NCI-H510A (cell line): ENCODE data around the gene TRAPPC14.
A peak's percentile ranks its signal among the peaks of the same experiment; 100 is the strongest.
"Not testable (repeated sequence)": the region's sequence is repeated elsewhere in the genome, so short reads cannot be mapped to it uniquely, and the experiment has no call there.

ENCODE experiments used
- DNase-seq: peaks from one replicate; lab custom pipeline; 2025; lab: John Stamatoyannopoulos, UW

TRAPPC14 gene

GRCh38 chr7:100158229-100159098 is at the start of gene TRAPPC14:
TSS of gene TRAPPC14 (minus strand) at chr7:100158723. CDS start at chr7:100158499, 224 bp downstream.
- DNase-seq: peak; percentile 77

- no peak for DNase-seq
Measured at GRCh38 chr7:100204454-100204853, 45.9 kb upstream of the TRAPPC14 start.

- no peak for DNase-seq
Measured at GRCh38 chr7:100200693-100201092, 42.2 kb upstream of the TRAPPC14 start.

GRCh38 chr7:100198266-100198665 is 39.7 kb upstream of the TRAPPC14 start:
- no peak for DNase-seq

DNA sequence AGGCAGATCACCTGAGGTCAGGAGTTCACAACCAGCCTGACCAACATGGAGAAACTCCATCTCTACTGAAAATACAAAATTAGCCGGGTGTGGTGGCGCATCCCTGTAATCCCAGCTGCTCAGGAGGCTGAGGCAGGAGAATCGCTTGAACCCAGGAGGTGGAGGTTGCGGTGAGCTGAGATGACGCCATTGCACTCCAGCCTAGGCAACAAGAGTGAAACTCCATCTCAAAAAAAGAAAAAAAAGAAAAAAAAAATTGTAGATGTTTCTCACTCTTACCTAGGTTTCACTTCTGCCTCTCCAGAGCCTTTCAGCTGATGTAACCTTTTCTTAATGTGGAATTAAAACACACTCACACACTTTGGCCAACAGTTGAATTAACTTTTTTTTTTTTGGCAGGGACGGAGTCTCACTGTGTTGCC is 37.4 kb upstream of the TRAPPC14 start:
- not testable (repeated sequence) for DNase-seq

DNA sequence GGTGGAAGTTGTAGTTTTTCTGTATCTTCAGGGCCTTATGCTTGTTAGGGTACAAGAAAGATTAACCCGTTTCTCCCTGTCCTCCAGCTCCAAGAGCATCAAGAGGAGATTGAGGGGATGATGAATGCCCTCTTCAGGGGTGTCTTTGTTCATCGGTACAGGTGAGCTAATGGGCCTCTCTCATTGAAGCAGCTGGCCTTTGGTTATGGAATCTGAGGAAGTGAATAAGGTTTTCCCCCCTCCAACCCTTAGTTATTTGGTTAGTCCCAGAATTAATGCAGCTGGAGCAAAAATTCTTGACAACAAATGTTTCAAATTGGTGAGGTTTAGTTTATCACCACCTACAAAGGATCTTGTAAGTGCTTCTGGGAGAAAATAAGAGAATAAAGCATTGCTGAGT is 36.7 kb upstream of the TRAPPC14 start:
- no peak for DNase-seq

- DNase-seq: no peak
Measured at GRCh38 chr7:100192969-100193368, 34.4 kb upstream of the TRAPPC14 start.

DNA sequence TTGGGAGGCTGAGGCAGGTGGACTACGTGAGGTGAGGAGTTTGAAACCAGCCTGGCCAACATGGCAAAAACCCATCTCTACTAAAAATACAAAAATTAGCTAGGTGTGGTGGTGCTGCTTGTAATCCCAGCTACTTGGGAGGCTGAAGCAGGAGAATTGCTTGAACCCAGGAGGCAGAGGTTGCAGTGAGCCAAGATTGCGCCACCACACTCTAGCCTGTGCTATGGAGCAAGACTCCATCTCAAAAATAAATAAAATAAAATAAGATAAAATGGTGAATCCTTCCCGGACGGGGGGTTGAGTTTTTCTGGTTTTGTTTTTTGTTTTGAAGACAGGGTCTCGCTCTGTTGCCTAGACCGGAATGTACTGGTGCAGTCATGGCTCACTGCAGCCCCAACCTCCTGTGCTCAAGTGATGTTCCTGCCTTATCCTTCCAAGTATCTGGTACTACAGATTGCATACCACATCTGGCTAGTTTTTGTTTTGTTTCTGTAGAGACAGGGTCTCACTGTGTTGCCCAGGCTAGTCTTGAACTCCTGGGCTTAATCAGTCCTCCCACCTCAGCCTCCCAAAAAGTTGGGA is 33.8 kb upstream of the TRAPPC14 start:
- DNase-seq: not testable (repeated sequence)

- no peak for DNase-seq
Measured at GRCh38 chr7:100191775-100192174, 33.3 kb upstream of the TRAPPC14 start.

DNA sequence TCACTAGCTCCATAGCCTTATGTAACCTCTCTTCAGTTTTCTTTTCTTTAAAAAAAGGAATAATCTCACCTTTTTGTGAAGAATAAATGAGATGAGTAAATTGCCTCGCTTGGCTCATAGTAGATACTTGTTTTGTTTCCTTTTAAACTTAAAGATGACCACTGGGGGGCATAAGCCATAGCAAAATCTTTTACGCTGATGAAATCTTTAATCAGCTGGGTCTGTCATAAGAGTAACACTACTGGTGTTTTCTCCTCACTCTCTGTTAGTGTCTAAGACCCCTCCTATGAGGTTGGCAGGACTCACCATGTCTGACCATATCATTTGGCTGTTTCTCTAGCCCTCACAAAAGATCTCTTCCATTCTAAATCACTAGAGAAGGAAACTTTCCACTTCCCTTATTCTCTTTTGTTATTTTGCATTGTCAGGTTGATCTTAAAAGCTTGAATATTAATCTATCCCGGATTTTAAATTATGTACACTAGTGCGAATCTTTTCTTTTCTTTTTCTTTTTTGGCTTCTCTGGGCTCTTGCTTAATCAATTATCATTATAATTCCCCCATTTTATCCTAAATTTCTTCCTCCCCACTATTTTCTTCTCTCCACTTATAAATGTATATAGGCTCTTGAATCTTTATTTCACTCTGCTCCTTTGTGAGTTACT is 31.7 kb upstream of the TRAPPC14 start:
- no peak for DNase-seq

DNA sequence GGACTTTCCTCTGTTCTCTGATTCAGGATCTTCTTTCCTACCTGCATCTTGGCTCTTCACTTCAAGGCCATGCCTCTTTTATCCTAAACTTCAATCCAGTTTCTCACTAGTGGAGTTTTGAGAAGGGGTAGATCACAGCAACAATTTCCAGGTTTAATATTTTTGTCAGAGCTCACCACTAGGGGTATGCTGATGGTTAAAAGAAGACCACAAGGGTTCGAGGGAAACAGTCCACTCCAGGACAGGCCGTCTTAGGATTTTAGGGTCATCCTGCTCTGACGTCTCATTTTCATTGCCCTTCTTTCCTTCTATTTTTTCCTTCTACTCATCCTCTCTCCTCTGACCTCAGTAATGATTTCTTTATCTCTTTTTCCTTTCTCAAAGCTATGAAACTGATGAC is 30.5 kb upstream of the TRAPPC14 start:
- no peak for DNase-seq

- DNase-seq: no peak
Measured at GRCh38 chr7:100185726-100186125, 27.2 kb upstream of the TRAPPC14 start.

DNA sequence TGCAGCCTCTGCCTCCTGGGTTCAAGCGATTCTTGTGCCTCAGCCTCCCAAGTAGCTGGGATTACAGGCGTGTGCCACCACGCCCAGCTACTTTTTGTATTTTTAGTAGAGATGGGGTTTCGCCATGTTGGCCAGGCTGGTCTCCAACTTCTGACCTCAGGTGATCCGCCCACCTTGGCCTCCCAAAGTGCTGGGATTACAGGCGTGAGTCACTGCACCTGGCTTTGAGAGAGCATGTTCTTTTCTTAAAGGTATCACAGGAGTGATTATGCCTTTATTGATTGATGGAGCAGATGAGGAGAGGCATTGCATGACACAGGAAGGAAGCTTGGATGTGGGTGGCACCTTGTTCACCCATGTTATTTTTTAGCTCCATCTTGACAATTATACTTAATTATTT is 24.6 kb upstream of the TRAPPC14 start:
- not testable (repeated sequence) for DNase-seq

- DNase-seq: not testable (repeated sequence)
Measured at GRCh38 chr7:100182616-100183015, 24.1 kb upstream of the TRAPPC14 start.

GRCh38 chr7:100180084-100180483 is 21.6 kb upstream of the TRAPPC14 start:
- DNase-seq: not testable (repeated sequence)

- DNase-seq: peak; percentile 82
Measured at GRCh38 chr7:100177045-100178001, 18.8 kb upstream of the TRAPPC14 start, which contains the start of the genes GPC2 and STAG3. TSS of gene GPC2 (minus strand) at chr7:100177381. CDS start at chr7:100177199, 182 bp downstream. TSS of gene STAG3 (plus strand) at chr7:100177918. CDS start at chr7:100180557, 2,639 bp downstream.

GRCh38 chr7:100176096-100177044 is 17.8 kb upstream of the TRAPPC14 start:
- no peak for DNase-seq

DNA sequence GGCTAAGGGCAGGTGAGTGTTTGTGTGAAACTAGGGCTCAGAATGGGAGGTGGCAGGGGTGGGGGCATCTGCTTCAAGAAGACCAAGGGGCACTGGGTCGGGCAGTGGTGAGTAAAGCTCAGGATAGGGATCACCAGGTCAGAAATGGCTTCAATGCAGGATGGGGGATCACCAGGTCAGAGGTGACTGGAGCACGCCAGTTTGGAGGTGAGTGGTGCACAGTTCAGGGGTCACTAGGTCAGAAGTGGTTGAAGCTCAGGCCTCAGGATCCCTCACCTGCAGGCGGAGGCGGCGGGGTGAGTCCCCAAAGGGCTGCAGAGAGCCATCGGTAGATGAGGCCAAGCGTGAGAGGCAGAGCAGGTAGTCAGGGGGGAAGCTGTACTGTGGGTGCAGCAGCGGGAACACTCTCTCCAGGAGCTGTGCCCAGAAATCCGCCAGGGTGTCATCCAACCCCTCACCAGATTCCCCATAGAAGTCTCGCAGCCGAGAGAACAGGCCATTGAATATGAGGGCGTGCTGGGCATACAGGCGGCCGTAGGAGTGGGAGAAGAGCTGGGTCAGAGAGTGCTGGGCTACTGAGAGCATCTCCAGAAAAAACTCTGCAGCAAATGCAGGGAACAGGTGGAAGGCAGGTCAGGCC is 16.9 kb upstream of the TRAPPC14 start:
- no peak for DNase-seq

DNA sequence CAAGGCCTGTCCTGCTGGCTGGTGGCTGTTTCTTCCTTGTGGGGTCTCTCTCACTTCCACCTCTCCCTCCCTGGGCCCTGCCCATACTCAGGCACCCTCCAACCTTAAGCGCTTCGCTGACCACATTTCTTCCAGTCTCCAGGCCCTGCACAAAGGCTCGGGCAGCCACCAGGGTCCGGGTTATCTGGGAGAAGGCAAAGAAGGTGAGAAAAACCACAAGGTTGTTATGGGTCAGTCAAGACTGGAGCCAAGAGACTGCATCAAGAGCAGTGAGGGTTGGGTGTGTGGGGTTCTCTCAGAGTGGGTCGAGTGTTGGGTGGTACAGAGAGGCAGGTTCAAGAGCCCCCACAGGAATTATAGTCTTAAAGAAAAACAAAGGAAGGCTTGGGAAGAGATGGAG is 16.1 kb upstream of the TRAPPC14 start:
- DNase-seq: no peak
